GM18951 (cell line): ENCODE measurements around the gene PPIP5K2.
A peak's percentile ranks its signal among the peaks of the same experiment; 100 is the strongest.

Source experiments
- POLR2A ChIP-seq: IDR thresholded peaks from 4 replicates; pipeline ENCODE4 v1.6.1; 2011; ENCODE audit warnings: mild to moderate bottlenecking; ENCODE audit not compliant: insufficient read length, insufficient read depth; ENCODE audit errors: extremely low read depth
- in situ Hi-C: fragments of 300-500 bp; cut with MboI; formaldehyde crosslinking; loops from one replicate; pipeline ENCODE4 v1.12.0; 2022; ENCODE audit warnings: low sequenced_read_pairs, mixed read lengths, inconsistent platforms; ENCODE audit not compliant: unreplicated experiment

The PPIP5K2 gene

DNA sequence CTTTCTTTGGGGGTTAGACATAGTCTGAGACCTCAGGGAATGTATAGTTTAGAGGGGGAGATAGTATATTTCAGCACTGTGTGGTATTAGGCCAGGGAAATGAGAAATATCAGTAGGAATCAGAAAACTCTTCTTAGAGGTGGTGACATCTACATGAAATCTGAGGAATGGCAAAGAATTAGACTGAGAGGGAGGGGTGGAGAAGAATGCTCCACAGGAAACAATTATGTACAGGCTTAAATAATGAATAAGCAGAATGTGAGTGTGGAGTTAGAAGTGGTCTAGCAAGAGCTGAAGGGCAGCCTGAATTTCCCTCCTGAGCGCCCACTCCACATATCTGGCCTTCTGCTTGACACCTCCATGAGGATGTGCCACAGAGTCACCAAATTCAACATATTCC, 134.8 kb downstream of the PPIP5K2 start:
- in situ Hi-C loops = no loop called here
- no peak for TF ChIP-seq POLR2A

DNA sequence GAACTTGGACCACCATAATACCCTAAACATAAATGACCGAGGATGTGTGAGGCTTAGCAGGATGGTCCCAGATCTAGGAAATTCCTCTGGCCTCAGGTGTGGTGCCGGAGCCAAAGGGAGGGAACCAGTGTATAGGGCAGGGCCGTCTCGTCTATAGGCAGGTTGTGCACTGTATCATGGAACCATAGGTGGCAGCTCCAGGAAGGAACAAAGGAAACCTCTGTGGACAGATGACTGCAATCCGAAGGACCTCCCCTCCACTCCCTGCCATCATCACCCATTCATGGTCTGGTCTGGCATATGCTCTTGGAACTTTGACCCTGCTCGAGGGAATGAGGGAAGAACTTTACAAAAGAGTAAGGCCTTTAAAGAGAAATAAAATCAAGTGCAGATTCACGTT, 135.6 kb downstream of the PPIP5K2 start:
- in situ Hi-C loops = no loop called here
- TF ChIP-seq POLR2A = no peak

DNA sequence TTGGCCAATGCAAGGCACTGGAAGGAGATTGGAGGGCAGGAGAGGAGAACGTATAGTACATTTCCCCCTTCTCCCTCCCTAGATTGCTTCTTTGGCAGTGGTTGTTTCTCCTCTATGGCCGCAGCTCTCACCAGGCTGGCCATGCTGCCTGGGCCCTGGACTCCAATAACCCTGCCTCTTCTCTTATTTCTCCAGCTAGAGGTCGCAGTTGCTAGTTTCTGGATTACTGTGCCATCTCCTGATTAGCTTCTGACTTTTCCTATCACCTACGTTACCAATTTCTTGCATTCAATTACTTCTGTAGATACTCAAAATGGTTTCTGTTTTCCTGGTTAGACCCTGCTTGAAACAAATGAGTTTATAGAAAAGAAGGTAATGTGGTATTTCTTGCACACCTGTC, 136.1 kb downstream of the PPIP5K2 start:
- in situ Hi-C loops = no loop called here
- no peak for TF ChIP-seq POLR2A

DNA sequence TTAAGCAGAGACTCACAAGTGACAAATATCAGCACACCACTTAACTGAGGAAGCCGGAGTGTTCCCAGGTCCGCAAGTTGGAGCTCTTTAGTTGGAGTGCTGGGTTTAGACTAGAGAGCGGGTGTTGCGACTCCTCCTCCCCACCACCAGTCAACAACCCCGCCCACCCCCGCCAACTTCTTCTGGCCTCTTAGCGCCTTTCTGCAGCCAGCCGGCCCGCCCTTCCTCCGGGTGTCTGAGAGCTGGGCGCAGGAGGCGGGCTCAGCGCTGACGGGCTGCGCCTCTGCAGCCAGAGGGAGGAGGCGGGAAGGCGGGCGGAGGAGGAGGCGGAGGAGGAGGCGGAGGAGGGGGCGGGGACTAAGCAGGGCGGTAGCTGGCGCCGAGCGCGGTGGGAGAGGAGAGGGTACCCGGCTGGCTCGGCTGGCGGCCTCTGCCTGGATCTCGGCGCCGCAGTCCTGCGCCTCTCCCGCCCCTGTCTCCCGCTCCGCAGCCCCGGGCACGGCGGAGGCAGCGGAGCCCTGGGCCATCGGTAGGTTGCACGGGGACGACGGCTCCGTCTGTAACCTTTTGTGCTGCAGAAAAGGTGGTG, 138.4 kb downstream of the PPIP5K2 start, which contains the start of gene MACIR:
Gene MACIR (plus strand): TSS at position 396 of the 589 bp plus-strand sequence. CDS start 17,157 bp downstream, outside the sequence.
- in situ Hi-C loops = no loop called here
- peak; percentile 85 for TF ChIP-seq POLR2A

DNA sequence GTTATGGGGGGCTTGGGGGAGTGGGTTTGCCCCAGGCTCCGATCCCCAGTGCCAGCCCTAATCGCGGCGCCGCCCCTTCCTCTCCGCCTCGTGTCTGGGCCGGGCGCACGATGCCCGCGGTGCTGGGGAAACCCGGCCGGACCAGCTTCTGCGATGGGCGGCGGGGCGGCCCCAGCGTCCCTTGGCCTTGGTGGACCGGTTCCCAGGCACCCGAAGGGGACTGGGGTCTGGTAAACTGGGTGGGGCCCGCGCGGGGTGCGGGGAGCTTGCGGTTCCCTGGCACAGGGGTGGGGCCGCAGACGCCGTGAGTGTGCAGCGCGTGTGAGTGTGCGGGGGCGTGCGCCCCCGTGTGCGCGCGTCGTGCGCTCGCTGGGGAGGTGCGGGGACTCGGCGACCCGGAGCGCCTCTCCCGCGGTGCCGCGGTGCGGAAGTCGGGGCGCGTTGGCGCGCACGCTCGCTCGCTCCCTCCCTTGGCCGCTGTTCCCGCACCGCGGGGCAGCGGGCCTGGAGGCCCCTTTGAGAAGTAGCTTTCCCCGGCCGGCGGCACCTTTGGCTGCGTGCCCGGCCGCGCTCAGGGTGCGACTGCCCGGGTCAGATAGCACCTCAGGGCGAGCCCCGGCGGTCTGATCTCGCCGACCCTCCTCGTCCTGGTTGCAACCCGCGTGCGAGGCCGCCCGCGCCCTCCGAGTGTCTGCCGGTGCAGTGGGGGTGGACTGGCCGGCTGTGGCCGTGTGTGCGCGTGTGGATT, 139.0 kb downstream of the PPIP5K2 start:
- peak; percentile 41 for TF ChIP-seq POLR2A
- in situ Hi-C loops = no loop called here

DNA sequence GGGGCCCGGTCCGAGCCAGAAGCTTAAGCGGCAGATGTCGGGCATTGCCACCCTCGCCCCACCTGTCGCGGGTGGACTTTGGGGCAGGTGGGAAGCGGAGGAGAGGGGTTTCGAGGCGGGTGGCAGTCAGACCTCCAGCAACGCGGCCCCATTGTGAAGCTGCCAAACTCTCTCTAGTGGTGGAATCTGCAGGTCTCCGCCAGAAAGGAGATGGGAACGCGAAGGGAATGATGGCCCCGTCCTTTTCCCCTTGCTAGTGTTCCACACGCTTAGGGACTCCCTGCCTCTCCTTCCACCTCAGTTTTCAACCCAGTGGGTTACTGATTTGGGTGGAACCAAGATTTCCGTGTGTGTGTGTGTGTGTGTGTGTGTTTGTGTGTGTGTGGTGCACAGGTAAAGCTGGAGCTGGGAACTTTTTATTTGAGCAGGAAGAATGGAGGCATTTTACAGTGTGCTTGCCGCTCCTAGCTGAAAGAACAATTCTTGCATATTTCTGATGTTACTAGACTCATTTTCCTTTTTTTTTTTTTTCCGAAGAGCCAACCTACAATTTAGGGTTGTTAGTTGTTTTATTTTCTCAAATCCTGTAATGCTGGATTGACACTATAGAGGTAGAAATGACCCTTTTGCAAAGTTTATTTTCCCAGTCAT, 139.7 kb downstream of the PPIP5K2 start:
- TF ChIP-seq POLR2A = no peak
- in situ Hi-C loops = no loop called here

DNA sequence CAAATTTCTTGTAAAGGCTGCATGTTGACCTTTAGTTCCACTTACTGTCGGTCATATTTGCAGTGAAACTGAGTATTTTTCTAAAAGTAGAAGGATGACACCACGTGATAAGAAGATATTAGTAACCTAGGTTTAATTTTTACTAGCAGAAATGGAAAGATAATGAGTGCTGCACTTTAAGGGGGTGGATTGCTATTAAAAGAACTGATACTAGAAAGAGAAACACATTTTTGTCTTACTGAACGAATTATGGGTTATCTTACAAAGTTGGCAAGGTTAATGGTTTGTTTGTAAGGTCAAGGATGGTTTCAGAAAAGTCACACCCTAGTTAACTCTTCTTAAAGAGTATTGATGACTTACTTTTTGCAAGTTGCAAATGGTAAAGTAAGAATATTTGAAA, 140.8 kb downstream of the PPIP5K2 start:
- no peak for TF ChIP-seq POLR2A
- in situ Hi-C loops = no loop called here
